H1 (cell line): Measurements from ENCODE around the gene MMAB. TPM values are rescaled to one million over a fixed set of nuclear protein-coding genes. Genes with fewer than 3 reads are reported as not detected.

ENCODE experiments used
- CTCF ChIA-PET: fragments of 300-600 bp; sonication (Branson Sonifier 250); formaldehyde crosslinking; loops from one replicate; lab custom pipeline; 2021; ENCODE audit not compliant: partially characterized antibody; lab: Charles Lee
- POLR2A ChIA-PET: fragments of 300-600 bp; sonication (Branson Sonifier 250); formaldehyde crosslinking; loops from one replicate; lab custom pipeline; 2021; ENCODE audit warnings: inconsistent platforms; ENCODE audit not compliant: partially characterized antibody; lab: Charles Lee
- DNase-seq, 2 experiments: peaks; one replicate each; pipeline versions ENCODE4 v3.0.0 to v3.0.0-alpha.2; 2010 to 2022; ENCODE audit warnings: low spot score in 2 of 2, low read depth in 1 of 2, mixed read lengths in 1 of 2
- FAIRE-seq: peaks from 2 replicates; lab custom pipeline; 2011; peaks lifted over from hg19 to GRCh38; lab: Jason Lieb, UNC
- H2AFZ ChIP-seq: 2 replicates; pipeline ENCODE4 v1.8.1; 2012; ENCODE audit warnings: low read length, inconsistent platforms
- H2AK5ac ChIP-seq: 2 replicates; pipeline ENCODE4 v1.6.1; 2013; ENCODE audit warnings: low read depth, low read length
- H2BK120ac ChIP-seq: replicated peaks from 2 replicates; pipeline ENCODE3; 2013; ENCODE audit warnings: low read depth, low read length, inconsistent platforms
- H2BK12ac ChIP-seq: 2 replicates; pipeline ENCODE4 v1.6.1; 2013; ENCODE audit warnings: low read depth, low read length
- H2BK15ac ChIP-seq: 2 replicates; pipeline ENCODE4 v1.6.1; 2013; ENCODE audit warnings: low read length
- H2BK20ac ChIP-seq: 2 replicates; pipeline ENCODE4 v1.6.1; 2013; ENCODE audit warnings: low read length
- H2BK5ac ChIP-seq: 2 replicates; pipeline ENCODE4 v1.6.1; 2013; ENCODE audit warnings: low read depth, low read length
- H3K14ac ChIP-seq: 2 replicates; pipeline ENCODE4 v1.6.1; 2013; ENCODE audit warnings: inconsistent platforms; ENCODE audit not compliant: insufficient read length
- H3K18ac ChIP-seq: 2 replicates; pipeline ENCODE4 v1.6.1; 2013; ENCODE audit warnings: low read length; ENCODE audit errors: extremely low read depth
- H3K23ac ChIP-seq: 2 replicates; pipeline ENCODE4 v1.6.1; 2013; ENCODE audit warnings: inconsistent platforms; ENCODE audit not compliant: insufficient read length
- H3K23me2 ChIP-seq: 2 replicates; pipeline ENCODE4 v1.6.1; 2013; ENCODE audit warnings: low read depth, low read length
- H3K27ac ChIP-seq: 2 replicates; pipeline ENCODE4 v1.6.1; 2011; ENCODE audit warnings: low read depth, low read length, inconsistent platforms
- H3K27me3 ChIP-seq, 4 experiments: replicated peaks in 1 of 4; 1 replicate in 1 of 4; 2 replicates in 3 of 4; pipeline versions ENCODE4 v1.6.1 to v1.8.1; 2011 to 2013; ENCODE audit warnings: low read length in 3 of 4, mild to moderate bottlenecking in 3 of 4, inconsistent platforms in 2 of 4, mixed read lengths in 2 of 4, moderate library complexity in 1 of 4; ENCODE audit not compliant: control insufficient read depth in 3 of 4, insufficient read depth in 3 of 4; ENCODE audit errors: extremely low read depth in 1 of 4
- H3K36me3 ChIP-seq, 4 experiments: 2 replicates each; pipeline versions ENCODE4 v1.6.1 to v1.8.1; 2011 to 2013; ENCODE audit warnings: mild to moderate bottlenecking in 4 of 4, low read length in 3 of 4, moderate library complexity in 2 of 4, control low read depth in 1 of 4, inconsistent platforms in 1 of 4; ENCODE audit not compliant: insufficient read depth in 4 of 4, control insufficient read depth in 2 of 4
- H3K4ac ChIP-seq: replicated peaks from 2 replicates; pipeline ENCODE3; 2013; ENCODE audit warnings: low read length, low read depth, mixed read lengths, inconsistent platforms; ENCODE audit not compliant: insufficient read length
- H3K4me1 ChIP-seq, 4 experiments: replicated peaks in 1 of 4; 1 replicate in 1 of 4; 2 replicates in 3 of 4; pipeline versions ENCODE4 v1.6.1 to v1.8.1; 2011 to 2013; ENCODE audit warnings: low read length in 3 of 4, inconsistent platforms in 2 of 4, mixed read lengths in 1 of 4; ENCODE audit not compliant: insufficient read depth in 4 of 4, control insufficient read depth in 3 of 4
- H3K4me2 ChIP-seq, 2 experiments: 2 replicates each; pipeline versions ENCODE4 v1.6.1 to v1.8.1; 2011 to 2013; ENCODE audit warnings: low read depth in 2 of 2, low read length in 2 of 2, control low read depth in 1 of 2, inconsistent platforms in 1 of 2, mild to moderate bottlenecking in 1 of 2; ENCODE audit not compliant: insufficient read depth in 1 of 2
- H3K4me3 ChIP-seq, 4 experiments: fragments of 200-600, 300-600 bp in 1 of 4; sonication (generic), shearing (Covaris generic), sonication (Bioruptor Twin) in 1 of 4; 2 replicates each; pipeline versions ENCODE4 v1.5.1 to v1.8.1; 2011 to 2016; ENCODE audit warnings: low read length in 4 of 4, low read depth in 3 of 4, control low read depth in 2 of 4, inconsistent platforms in 2 of 4, mild to moderate bottlenecking in 2 of 4, mixed read lengths in 1 of 4, moderate library complexity in 1 of 4; ENCODE audit not compliant: insufficient read depth in 2 of 4; ENCODE audit errors: extremely low read depth in 1 of 4
- H3K56ac ChIP-seq: replicated peaks from 2 replicates; pipeline ENCODE3; 2013; ENCODE audit warnings: low read depth, mild to moderate bottlenecking, mixed read lengths, low read length, inconsistent platforms; ENCODE audit not compliant: insufficient read length
- H3K79me1 ChIP-seq: 2 replicates; pipeline ENCODE4 v1.6.1; 2013; ENCODE audit warnings: low read depth, low read length, control low read depth
- H3K79me2 ChIP-seq, 2 experiments: 2 replicates each; pipeline versions ENCODE4 v1.6.1 to v1.8.1; 2012 to 2013; ENCODE audit warnings: low read length in 2 of 2, mild to moderate bottlenecking in 2 of 2, inconsistent platforms in 1 of 2; ENCODE audit not compliant: insufficient read depth in 2 of 2, control insufficient read depth in 1 of 2
- H3K9ac ChIP-seq, 4 experiments: replicated peaks in 1 of 4; 1 replicate in 1 of 4; 2 replicates in 3 of 4; pipeline versions ENCODE4 v1.6.1 to v1.8.1; 2011 to 2013; ENCODE audit warnings: low read depth in 3 of 4, low read length in 3 of 4, control low read depth in 2 of 4, mild to moderate bottlenecking in 2 of 4, moderate library complexity in 2 of 4, inconsistent platforms in 1 of 4; ENCODE audit errors: extremely low read depth in 1 of 4
- H3K9me3 ChIP-seq, 2 experiments: 2 replicates each; pipeline versions ENCODE4 v1.6.1 to v1.8.1; 2012 to 2013; ENCODE audit warnings: mild to moderate bottlenecking in 2 of 2, moderate library complexity in 2 of 2, control low read depth in 1 of 2, inconsistent platforms in 1 of 2, low read depth in 1 of 2, low read length in 1 of 2, mixed read lengths in 1 of 2; ENCODE audit not compliant: insufficient read depth in 2 of 2
- H4K20me1 ChIP-seq, 2 experiments: replicated peaks in 1 of 2; 2 replicates each; pipeline versions ENCODE3 to v1.8.1; 2011 to 2013; ENCODE audit warnings: inconsistent platforms in 2 of 2, low read length in 2 of 2, mild to moderate bottlenecking in 1 of 2; ENCODE audit not compliant: insufficient read depth in 2 of 2, control insufficient read depth in 1 of 2
- H4K5ac ChIP-seq: 2 replicates; pipeline ENCODE4 v1.6.1; 2013; ENCODE audit warnings: low read length, low read depth, mixed read lengths, inconsistent platforms; ENCODE audit not compliant: insufficient read length
- H4K8ac ChIP-seq: 2 replicates; pipeline ENCODE4 v1.8.0; 2013; ENCODE audit warnings: mild to moderate bottlenecking, moderate library complexity, low read length, inconsistent platforms; ENCODE audit not compliant: insufficient read depth; ENCODE audit errors: extremely low read depth
- H4K91ac ChIP-seq: replicated peaks from 2 replicates; pipeline ENCODE3; 2013; ENCODE audit warnings: low read length, mixed read lengths, inconsistent platforms; ENCODE audit not compliant: insufficient read length
- WGBS, 2 experiments: shearing (Covaris generic) in 1 of 2; methylation state at CpG; one replicate each; pipeline versions ENCODE4 v1.1.6 to v1.1.7; 2013 to 2015; ENCODE audit warnings: low lambda C conversion rate in 2 of 2, mixed read lengths in 2 of 2, inconsistent platforms in 1 of 2, low coverage in 1 of 2, missing lambda C conversion rate in 1 of 2; ENCODE audit not compliant: insufficient replicate concordance in 2 of 2, insufficient coverage in 1 of 2, insufficient read length in 1 of 2; ENCODE audit errors: extremely low coverage in 1 of 2, missing lambda C conversion rate in 1 of 2; 5-methylcytosine and 5-hydroxymethylcytosine counted together
- polyA plus RNA-seq, 7 experiments: library from polyadenylated mRNA; depleted of rRNA in 3 of 7; stranded (reverse) in 5 of 7; unstranded in 2 of 7; fragments of >200 nt in 5 of 7; fragments of 200-250 nt in 2 of 7; gene quantifications; 1 replicate in 5 of 7; 2 replicates in 1 of 7; 4 replicates in 1 of 7; pipeline versions ENCODE4 v1.2.1 to v1.2.3, GENCODE V29; 2011 to 2013; ENCODE audit warnings: missing spikeins in 2 of 7, mixed read lengths in 2 of 7
- total RNA-seq: library from RNA; stranded (reverse); fragmentation: NEBNext Ultra II Directional; extraction: Animal tissue kit (Norgen Biotek cat#: 25700); gene quantifications from 2 replicates; pipeline ENCODE4 v1.2.1, GENCODE V29; 2021

MMAB gene
- total and polyA plus RNA-seq, 2 of the 8 experiments (the other 6 are each of a cell fraction or from before 2014, with no cell fraction given) = 12.9 to 18.5 TPM

DNA sequence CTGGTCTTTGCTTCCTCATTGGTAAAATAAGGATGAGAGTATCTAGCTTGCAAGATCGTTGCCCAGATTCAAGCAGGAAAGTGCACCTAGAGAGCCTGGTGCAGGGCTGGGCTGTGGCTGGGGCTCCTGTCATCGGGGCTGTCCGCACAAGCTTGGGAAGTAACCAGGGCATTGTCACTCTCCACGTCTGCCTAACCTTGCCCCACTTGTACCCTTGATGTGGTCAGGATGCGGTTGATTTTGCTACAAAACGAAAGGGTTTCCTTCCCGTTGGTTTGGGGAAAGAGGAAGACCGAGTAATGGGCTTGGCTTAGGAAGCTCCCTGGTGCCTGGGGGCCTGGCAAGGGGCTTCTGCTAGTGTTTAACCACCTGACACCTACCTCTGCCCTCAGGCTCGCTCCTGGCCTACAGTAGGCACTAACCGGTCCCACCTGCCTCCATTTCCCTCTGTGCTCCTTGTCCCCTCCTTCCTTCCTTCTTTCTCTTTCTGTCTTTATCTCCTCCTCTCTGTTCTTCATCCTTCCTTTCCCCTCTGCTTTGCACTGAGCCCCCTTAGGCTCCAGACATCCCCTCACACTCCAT lies 22.1 kb upstream of the MMAB start:
- H4K8ac ChIP-seq = no peak overlapping the region

More for the DNA sequence above, 22.1 kb upstream of the MMAB start:
- H2AK5ac ChIP-seq = no peak overlapping the region
- no peak for FAIRE-seq
- no peak overlapping the region for H3K4me2 ChIP-seq
- no peaks in the 10 kb centered on the region for H3K9me3 ChIP-seq
- H3K23me2 ChIP-seq = no peaks in the 10 kb centered on the region
- H3K18ac ChIP-seq = no peak overlapping the region
- H2BK120ac ChIP-seq = no peak overlapping the region
- no peak overlapping the region for H3K56ac ChIP-seq
- H2BK5ac ChIP-seq = no peak overlapping the region
- H3K4me3 ChIP-seq = no peak overlapping the region
- H2BK15ac ChIP-seq = no peak overlapping the region
- no peak overlapping the region for H2BK20ac ChIP-seq
- H3K14ac ChIP-seq = no peak overlapping the region
- ChIA-PET POLR2A (no interaction called here), CTCF (interaction anchor here (0.6 to 11.3 kb wide), 7 partner anchors 10 to 210 kb away, joined by 3 to 163 read pairs (median 3); no protein-coding TSS in a partner anchor)
- H3K27ac ChIP-seq = no peak overlapping the region
- H2AFZ ChIP-seq = no peak overlapping the region
- H3K79me1 ChIP-seq = no peaks in the 10 kb centered on the region
- no peaks in the 10 kb centered on the region for H3K79me2 ChIP-seq
- no peak overlapping the region for H4K5ac ChIP-seq
- H3K4ac ChIP-seq = no peak overlapping the region
- peaks cover 0 to 7% (median 2%) of the 10 kb centered on the region in 4 experiments; a peak in 4 of 7 replicates for H3K4me1 ChIP-seq
- H2BK12ac ChIP-seq = no peak overlapping the region
- H3K36me3 ChIP-seq = peaks cover 0 to 15% (median 0%) of the 10 kb centered on the region in 4 experiments; a peak in 4 of 8 replicates
- H3K23ac ChIP-seq = no peak overlapping the region
- no peaks in the 10 kb centered on the region for H3K27me3 ChIP-seq
- peaks cover 0 to 4% of the 10 kb centered on the region in 2 experiments for H4K20me1 ChIP-seq
- no peak overlapping the region for H4K91ac ChIP-seq
- WGBS, 2 experiments = 88% methylated on average over 10 of the region's 10 CpGs; no CpG with 5 or more reads in 1 of the 2 experiments
- no peak overlapping the region for H3K9ac ChIP-seq
- DNase-seq = no peak
